Measurements from ENCODE around the gene PLCB1.

The PLCB1 gene

GRCh38 chr20:8891039-8891438, 759.0 kb downstream of the PLCB1 start:
- no peak overlapping the region for H2AFZ ChIP-seq (ENCODE audit: low read length)
- no peaks in the 10 kb centered on the region for H3K36me3 ChIP-seq (ENCODE audit: insufficient read depth, low read length)
- H3K4me2 ChIP-seq (ENCODE audit: low read depth, low read length, poor library complexity, severe bottlenecking), result no peak overlapping the region
- H3K79me2 ChIP-seq (ENCODE audit: insufficient read depth, low read length), result no peaks in the 10 kb centered on the region
- H3F3A ChIP-seq (ENCODE audit: low read depth), result no peaks in the 10 kb centered on the region
- H3K9me2 ChIP-seq (replicated peaks; ENCODE audit: low read depth, low read length), result no peaks in the 10 kb centered on the region
- no peaks in the 10 kb centered on the region for H3K27me3 ChIP-seq (ENCODE audit: insufficient read depth, low read length, poor library complexity, severe bottlenecking)
- H3K4me1 ChIP-seq (ENCODE audit: insufficient read depth, low read length, poor library complexity, severe bottlenecking), result peaks cover 3% of the 10 kb centered on the region
- no peak overlapping the region for H3K9ac ChIP-seq (ENCODE audit: low read depth, low read length, poor library complexity, severe bottlenecking)
- H3K9me3 ChIP-seq (ENCODE audit: insufficient read depth, low read depth, low read length), result peaks cover 19% of the 10 kb centered on the region; the same call in 1 of the 2 replicates
- TF ChIP-seq EZH2phosphoT487 (IDR thresholded peaks at IDR 0.05; ENCODE audit: borderline replicate concordance), result no peak
- TF ChIP-seq, protein P1, sequence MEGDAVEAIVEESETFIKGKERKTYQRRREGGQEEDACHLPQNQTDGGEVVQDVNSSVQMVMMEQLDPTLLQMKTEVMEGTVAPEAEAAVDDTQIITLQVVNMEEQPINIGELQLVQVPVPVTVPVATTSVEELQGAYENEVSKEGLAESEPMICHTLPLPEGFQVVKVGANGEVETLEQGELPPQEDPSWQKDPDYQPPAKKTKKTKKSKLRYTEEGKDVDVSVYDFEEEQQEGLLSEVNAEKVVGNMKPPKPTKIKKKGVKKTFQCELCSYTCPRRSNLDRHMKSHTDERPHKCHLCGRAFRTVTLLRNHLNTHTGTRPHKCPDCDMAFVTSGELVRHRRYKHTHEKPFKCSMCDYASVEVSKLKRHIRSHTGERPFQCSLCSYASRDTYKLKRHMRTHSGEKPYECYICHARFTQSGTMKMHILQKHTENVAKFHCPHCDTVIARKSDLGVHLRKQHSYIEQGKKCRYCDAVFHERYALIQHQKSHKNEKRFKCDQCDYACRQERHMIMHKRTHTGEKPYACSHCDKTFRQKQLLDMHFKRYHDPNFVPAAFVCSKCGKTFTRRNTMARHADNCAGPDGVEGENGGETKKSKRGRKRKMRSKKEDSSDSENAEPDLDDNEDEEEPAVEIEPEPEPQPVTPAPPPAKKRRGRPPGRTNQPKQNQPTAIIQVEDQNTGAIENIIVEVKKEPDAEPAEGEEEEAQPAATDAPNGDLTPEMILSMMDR (conservative IDR thresholded peaks at IDR 0.05; ENCODE audit: low read length), result no peak
- H3K4me3 ChIP-seq (ENCODE audit: low read length, poor library complexity, severe bottlenecking), result no peak overlapping the region
- H4K20me1 ChIP-seq (ENCODE audit: insufficient read depth, low read length, poor library complexity, severe bottlenecking), result no peaks in the 10 kb centered on the region

DNA sequence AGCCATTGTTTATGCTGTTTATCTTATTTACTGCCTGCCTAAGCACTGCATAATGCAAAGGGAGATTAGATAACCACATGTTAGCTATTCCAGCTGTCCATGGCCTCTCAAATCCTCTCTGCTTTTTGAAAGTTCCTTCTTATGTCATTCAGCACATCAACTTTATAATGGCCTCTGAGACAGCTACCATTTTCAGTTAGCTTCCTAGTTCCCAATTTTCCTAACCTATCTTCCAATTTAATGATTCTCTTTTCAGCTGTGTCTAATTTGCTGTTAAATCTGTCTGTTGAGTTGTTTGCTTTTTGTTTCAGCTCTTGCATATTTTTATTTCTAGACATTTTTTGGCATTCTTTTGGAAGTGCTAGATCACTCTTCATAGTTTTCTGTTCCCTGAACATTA, 763.4 kb downstream of the PLCB1 start:
- H3K9me2 ChIP-seq (replicated peaks; ENCODE audit: low read depth, low read length), result no peaks in the 10 kb centered on the region
- H4K20me1 ChIP-seq (ENCODE audit: insufficient read depth, low read length, poor library complexity, severe bottlenecking), result no peaks in the 10 kb centered on the region
- no peaks in the 10 kb centered on the region for H3K36me3 ChIP-seq (ENCODE audit: insufficient read depth, low read length)
- no peak overlapping the region for H2AFZ ChIP-seq (ENCODE audit: low read length)
- H3K9ac ChIP-seq (ENCODE audit: low read depth, low read length, poor library complexity, severe bottlenecking), result no peak overlapping the region
- TF ChIP-seq EZH2phosphoT487 (IDR thresholded peaks at IDR 0.05; ENCODE audit: borderline replicate concordance), result no peak
- TF ChIP-seq, protein P1 (conservative IDR thresholded peaks at IDR 0.05; ENCODE audit: low read length), result no peak
- no peaks in the 10 kb centered on the region for H3K79me2 ChIP-seq (ENCODE audit: insufficient read depth, low read length)
- no peaks in the 10 kb centered on the region for H3K27me3 ChIP-seq (ENCODE audit: insufficient read depth, low read length, poor library complexity, severe bottlenecking)
- H3K9me3 ChIP-seq (ENCODE audit: insufficient read depth, low read depth, low read length), result peaks cover 28% of the 10 kb centered on the region; the same call in 1 of the 2 replicates
- no peak overlapping the region for H3K4me2 ChIP-seq (ENCODE audit: low read depth, low read length, poor library complexity, severe bottlenecking)
- H3K4me1 ChIP-seq (ENCODE audit: insufficient read depth, low read length, poor library complexity, severe bottlenecking), result peaks cover 3% of the 10 kb centered on the region
- no peak overlapping the region for H3K4me3 ChIP-seq (ENCODE audit: low read length, poor library complexity, severe bottlenecking)
- H3F3A ChIP-seq (ENCODE audit: low read depth), result no peaks in the 10 kb centered on the region

DNA sequence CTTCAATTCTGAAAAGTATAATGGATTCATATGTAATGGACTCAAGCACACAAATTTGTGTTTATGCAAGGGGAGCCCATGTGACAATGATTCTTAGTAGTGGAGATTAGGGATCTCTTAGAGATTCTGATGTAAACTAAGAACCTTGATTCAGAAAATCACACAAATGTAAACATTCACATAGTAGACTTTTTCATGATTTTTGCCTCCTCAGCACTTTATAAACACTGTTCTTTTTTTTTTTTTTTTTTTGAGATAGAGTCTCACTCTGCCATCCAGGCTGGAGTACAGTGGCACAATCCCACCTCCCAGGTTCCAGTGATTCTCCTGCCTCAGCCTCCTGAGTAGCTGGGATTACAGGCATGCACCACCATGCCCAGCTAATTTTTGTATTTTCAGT, 766.8 kb downstream of the PLCB1 start:
- H3K9me3 ChIP-seq (ENCODE audit: insufficient read depth, low read depth, low read length), result peaks cover 28% of the 10 kb centered on the region; the same call in 1 of the 2 replicates
- no peaks in the 10 kb centered on the region for H3K27me3 ChIP-seq (ENCODE audit: insufficient read depth, low read length, poor library complexity, severe bottlenecking)
- no peak for TF ChIP-seq EZH2phosphoT487 (IDR thresholded peaks at IDR 0.05; ENCODE audit: borderline replicate concordance)
- H3K4me1 ChIP-seq (ENCODE audit: insufficient read depth, low read length, poor library complexity, severe bottlenecking), result no peaks in the 10 kb centered on the region
- H3K9ac ChIP-seq (ENCODE audit: low read depth, low read length, poor library complexity, severe bottlenecking), result no peak overlapping the region
- H3K79me2 ChIP-seq (ENCODE audit: insufficient read depth, low read length), result no peaks in the 10 kb centered on the region
- H4K20me1 ChIP-seq (ENCODE audit: insufficient read depth, low read length, poor library complexity, severe bottlenecking), result no peaks in the 10 kb centered on the region
- H3K4me3 ChIP-seq (ENCODE audit: low read length, poor library complexity, severe bottlenecking), result no peak overlapping the region
- H3F3A ChIP-seq (ENCODE audit: low read depth), result no peaks in the 10 kb centered on the region
- H3K9me2 ChIP-seq (replicated peaks; ENCODE audit: low read depth, low read length), result no peaks in the 10 kb centered on the region
- no peaks in the 10 kb centered on the region for H3K36me3 ChIP-seq (ENCODE audit: insufficient read depth, low read length)
- no peak overlapping the region for H2AFZ ChIP-seq (ENCODE audit: low read length)
- H3K4me2 ChIP-seq (ENCODE audit: low read depth, low read length, poor library complexity, severe bottlenecking), result no peak overlapping the region
